SK-N-SH (cell line): ENCODE results near the gene ITGA5. TPM values are rescaled to one million over a fixed set of nuclear protein-coding genes. Genes with fewer than 3 reads are reported as not detected.

Source experiments
- CTCF ChIA-PET: fragments of 300-600, 350-600 bp; formaldehyde crosslinking; extraction: SDS; loops from one replicate; lab custom pipeline; 2021; lab: Yijun Ruan, JAX
- POLR2A ChIA-PET: fragments of 350-600 bp; sonication (Branson Sonifier 250); formaldehyde crosslinking; extraction: SDS; loops from one replicate; lab custom pipeline; 2020; ENCODE audit warnings: antibody characterized with exemption, inconsistent platforms; lab: Yijun Ruan, JAX
- DNase-seq: peaks from one replicate; pipeline ENCODE4 v3.0.0; 2012
- H2AFZ ChIP-seq: fragments of 200-600 bp; sonication (generic); 2 replicates; pipeline ENCODE4 v1.8.1; 2016; ENCODE audit warnings: antibody characterized with exemption, mild to moderate bottlenecking, low read depth
- H3F3A ChIP-seq: fragments of 200-600 bp; sonication (generic); replicated peaks from 2 replicates; pipeline ENCODE3; 2016; ENCODE audit warnings: antibody characterized with exemption, mild to moderate bottlenecking; ENCODE audit not compliant: insufficient read depth
- H3K27ac ChIP-seq, 2 experiments: fragments of 200-500 bp in 1 of 2; fragments of 200-600 bp in 1 of 2; sonication (Bioruptor generic) in 1 of 2; sonication (generic), shearing (Covaris generic) in 1 of 2; 2 replicates each; pipeline versions ENCODE4 v1.5.1 to v1.6.1; 2014 to 2016; ENCODE audit warnings: low read depth in 2 of 2, inconsistent platforms in 1 of 2, low read length in 1 of 2, mild to moderate bottlenecking in 1 of 2, mixed read lengths in 1 of 2
- H3K27me3 ChIP-seq: fragments of 200-600 bp; sonication (generic), shearing (Covaris generic); 2 replicates; pipeline ENCODE4 v1.6.1; 2016; ENCODE audit warnings: mixed run types; ENCODE audit not compliant: insufficient read depth
- H3K36me3 ChIP-seq, 2 experiments: fragments of 200-500 bp in 1 of 2; fragments of 200-600 bp in 1 of 2; sonication (Bioruptor generic) in 1 of 2; sonication (generic) in 1 of 2; replicated peaks in 1 of 2; 2 replicates each; pipeline versions ENCODE3 to v1.5.1; 2014 to 2016; ENCODE audit warnings: low read length in 1 of 2, mild to moderate bottlenecking in 1 of 2; ENCODE audit not compliant: insufficient read depth in 2 of 2, control insufficient read depth in 1 of 2
- H3K4me1 ChIP-seq, 2 experiments: fragments of 200-500 bp in 1 of 2; fragments of 200-600 bp in 1 of 2; sonication (Bioruptor generic) in 1 of 2; sonication (generic), shearing (Covaris generic) in 1 of 2; 2 replicates each; pipeline versions ENCODE4 v1.5.1 to v1.6.1; 2014 to 2016; ENCODE audit warnings: low read depth in 1 of 2, low read length in 1 of 2, mixed run types in 1 of 2; ENCODE audit not compliant: insufficient read depth in 2 of 2, control insufficient read depth in 1 of 2
- H3K4me2 ChIP-seq: fragments of 200-600 bp; sonication (generic), shearing (Covaris generic); 2 replicates; pipeline ENCODE4 v1.6.1; 2017; ENCODE audit warnings: mixed run types
- H3K4me3 ChIP-seq, 2 experiments: fragments of 200-500 bp in 1 of 2; fragments of 200-600 bp in 1 of 2; sonication (Bioruptor generic) in 1 of 2; sonication (generic), shearing (Covaris generic) in 1 of 2; 2 replicates each; pipeline versions ENCODE4 v1.5.1 to v1.8.1; 2014 to 2016; ENCODE audit warnings: low read depth in 2 of 2, inconsistent platforms in 1 of 2, low read length in 1 of 2, mild to moderate bottlenecking in 1 of 2, mixed read lengths in 1 of 2, moderate library complexity in 1 of 2
- H3K79me2 ChIP-seq: fragments of 200-600 bp; sonication (generic); 2 replicates; pipeline ENCODE4 v1.8.1; 2017; ENCODE audit warnings: mild to moderate bottlenecking; ENCODE audit not compliant: insufficient read depth
- H3K9ac ChIP-seq: fragments of 200-600 bp; sonication (generic); 2 replicates; pipeline ENCODE4 v1.6.1; 2017; ENCODE audit warnings: mixed run types
- H3K9me2 ChIP-seq: fragments of 200-600 bp; sonication (generic); 2 replicates; pipeline ENCODE4 v1.6.1; 2017; ENCODE audit warnings: mixed run types
- H3K9me3 ChIP-seq: fragments of 200-600 bp; sonication (generic); 2 replicates; pipeline ENCODE4 v1.6.1; 2017; ENCODE audit warnings: mixed run types, mild to moderate bottlenecking, moderate library complexity
- H4K20me1 ChIP-seq: fragments of 200-600 bp; sonication (generic); 2 replicates; pipeline ENCODE4 v1.6.1; 2017; ENCODE audit warnings: mild to moderate bottlenecking, mixed run types; ENCODE audit not compliant: insufficient read depth
- CHD2 ChIP-seq: fragments of 150-350 bp; IDR thresholded peaks from 2 replicates; pipeline ENCODE4 v1.6.1; 2018; ENCODE audit warnings: low read length; ENCODE audit not compliant: partially characterized antibody
- FOSL2 ChIP-seq: IDR thresholded peaks from 2 replicates; pipeline ENCODE4 v1.4.0; 2012; ENCODE audit warnings: low read depth, mild to moderate bottlenecking, moderate library complexity, borderline replicate concordance
- FOXJ3 ChIP-seq: sonication (generic); formaldehyde crosslinking; IDR thresholded peaks from 2 replicates; pipeline ENCODE4 v1.5.1; 2020; ENCODE audit warnings: mild to moderate bottlenecking, missing genetic modification reagents
- FOXM1 ChIP-seq: IDR thresholded peaks from 2 replicates; pipeline ENCODE4 v1.4.0; 2012; ENCODE audit warnings: low read depth, mild to moderate bottlenecking
- GATA2 ChIP-seq: sonication (generic); formaldehyde crosslinking; IDR thresholded peaks from 2 replicates; pipeline ENCODE4 v1.5.0; 2020; ENCODE audit warnings: mild to moderate bottlenecking, missing genetic modification reagents
- IRF3 ChIP-seq: fragments of 150-350 bp; IDR thresholded peaks from 2 replicates; pipeline ENCODE4 v1.6.1; 2016; ENCODE audit warnings: mild to moderate bottlenecking, low read depth, low read length
- MXI1 ChIP-seq: IDR thresholded peaks from 2 replicates; pipeline ENCODE4 v1.6.1; 2012; ENCODE audit warnings: mild to moderate bottlenecking, low read depth, low read length, improper control_type of control experiment
- NFIC ChIP-seq: IDR thresholded peaks from 2 replicates; pipeline ENCODE4 v1.4.0; 2012; ENCODE audit warnings: borderline replicate concordance
- NRF1 ChIP-seq: IDR thresholded peaks from 2 replicates; pipeline ENCODE4 v1.6.1; 2012; ENCODE audit warnings: low read depth, mild to moderate bottlenecking, low read length
- POLR2AphosphoS5 ChIP-seq: IDR thresholded peaks from 2 replicates; pipeline ENCODE4 v1.6.1; 2012; ENCODE audit warnings: low read depth, low read length
- RCOR1 ChIP-seq: fragments of 150-350 bp; IDR thresholded peaks from 2 replicates; pipeline ENCODE4 v1.6.1; 2017; ENCODE audit warnings: antibody characterized with exemption, low read length
- REST ChIP-seq: IDR thresholded peaks from 2 replicates; pipeline ENCODE4 v1.6.1; 2012; ENCODE audit warnings: mild to moderate bottlenecking, low read depth, low read length, moderate library complexity
- SMC3 ChIP-seq: IDR thresholded peaks from 2 replicates; pipeline ENCODE4 v1.6.1; 2012; ENCODE audit warnings: low read depth, low read length, improper control_type of control experiment
- TAF1 ChIP-seq: IDR thresholded peaks from 2 replicates; pipeline ENCODE4 v1.6.1; 2012; ENCODE audit warnings: low read depth, mild to moderate bottlenecking, low read length, moderate library complexity, borderline replicate concordance
- TCF12 ChIP-seq: IDR thresholded peaks from 2 replicates; pipeline ENCODE4 v1.4.0; 2012
- TEAD4 ChIP-seq: IDR thresholded peaks from 2 replicates; pipeline ENCODE4 v1.4.0; 2012; ENCODE audit warnings: mild to moderate bottlenecking, borderline replicate concordance; ENCODE audit not compliant: insufficient read depth
- WGBS: methylation state at CpG from one replicate; pipeline ENCODE4 v1.1.6; 2017; ENCODE audit warnings: low lambda C conversion rate; 5-methylcytosine and 5-hydroxymethylcytosine counted together
- polyA plus RNA-seq, 3 experiments: library from polyadenylated mRNA; depleted of rRNA; stranded (reverse); fragments of >200 nt; gene quantifications; 2 replicates each; pipeline ENCODE4 v1.2.3, GENCODE V29; 2012
- TF ChIP-seq, protein P1 (sequence below): fragments of 150-350 bp; IDR thresholded peaks from 2 replicates; pipeline ENCODE4 v1.6.1; 2017; ENCODE audit warnings: antibody characterized with exemption, low read length, low read depth, borderline replicate concordance
- TF ChIP-seq, protein P2 (sequence below): IDR thresholded peaks from 2 replicates; pipeline ENCODE4 v1.4.0; 2012; ENCODE audit warnings: low read depth
- TF ChIP-seq, protein P3 (sequence below): fragments of 200-600 bp; sonication (generic); IDR thresholded peaks from 2 replicates; pipeline ENCODE4 v1.6.1; 2017; ENCODE audit warnings: antibody characterized with exemption, mild to moderate bottlenecking, moderate library complexity
- TF ChIP-seq, protein P4 (sequence below): IDR thresholded peaks from 2 replicates; pipeline ENCODE4 v1.4.0; 2012; ENCODE audit warnings: low read depth, borderline replicate concordance

Gene ITGA5
- polyA plus RNA-seq, 1 of the 3 experiments (the other 2 are of a cell fraction): 52.5 TPM

- peak; percentile 48; the same call in 1 of the 2 replicates for TF ChIP-seq REST
- TF ChIP-seq TCF12: peak; percentile 90
- peak; percentile 14; the same call in 1 of the 2 replicates for TF ChIP-seq TAF1
- TF ChIP-seq, protein P1, sequence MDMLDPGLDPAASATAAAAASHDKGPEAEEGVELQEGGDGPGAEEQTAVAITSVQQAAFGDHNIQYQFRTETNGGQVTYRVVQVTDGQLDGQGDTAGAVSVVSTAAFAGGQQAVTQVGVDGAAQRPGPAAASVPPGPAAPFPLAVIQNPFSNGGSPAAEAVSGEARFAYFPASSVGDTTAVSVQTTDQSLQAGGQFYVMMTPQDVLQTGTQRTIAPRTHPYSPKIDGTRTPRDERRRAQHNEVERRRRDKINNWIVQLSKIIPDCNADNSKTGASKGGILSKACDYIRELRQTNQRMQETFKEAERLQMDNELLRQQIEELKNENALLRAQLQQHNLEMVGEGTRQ: peak; percentile 47
- no peak for TF ChIP-seq IRF3
- peak; percentile 86 for TF ChIP-seq FOSL2
- TF ChIP-seq NRF1: no peak
- TF ChIP-seq, protein P2, sequence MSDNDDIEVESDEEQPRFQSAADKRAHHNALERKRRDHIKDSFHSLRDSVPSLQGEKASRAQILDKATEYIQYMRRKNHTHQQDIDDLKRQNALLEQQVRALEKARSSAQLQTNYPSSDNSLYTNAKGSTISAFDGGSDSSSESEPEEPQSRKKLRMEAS: peak; percentile 87
These were observed 7.5 kb downstream of the ITGA5 start (continued) for GRCh38 chr12:54411391-54412241.

GRCh38 chr12:54409267-54409666 lies 9.8 kb downstream of the ITGA5 start:
- no peak overlapping the region for H3K27ac ChIP-seq
- H3K36me3 ChIP-seq: peaks cover 22 to 25% of the 10 kb centered on the region in 2 experiments
- ChIA-PET POLR2A (no interaction called here), CTCF (interaction anchor here (0.9 to 2.6 kb wide), 4 partner anchors 10 to 31 kb away, joined by 3 to 26 read pairs (median 5); no protein-coding TSS in a partner anchor)
- H3K4me1 ChIP-seq: peaks cover 0 to 31% of the 10 kb centered on the region in 2 experiments; a peak in 2 of 4 replicates
- H3K4me3 ChIP-seq: no peak overlapping the region
- H3K4me2 ChIP-seq: no peak overlapping the region
- no peak overlapping the region for H2AFZ ChIP-seq
- H3F3A ChIP-seq: peaks cover 26% of the 10 kb centered on the region
- no peaks in the 10 kb centered on the region for H3K27me3 ChIP-seq
- no peaks in the 10 kb centered on the region for H3K9me2 ChIP-seq
- H3K79me2 ChIP-seq: peaks cover 41% of the 10 kb centered on the region
- no peaks in the 10 kb centered on the region for H3K9me3 ChIP-seq
- DNase-seq: no peak
- H3K9ac ChIP-seq: no peak overlapping the region
- 94% methylated on average over 3 of the region's 8 CpGs for WGBS
- H4K20me1 ChIP-seq: no peaks in the 10 kb centered on the region
- TF ChIP-seq SMC3 (no peak), FOXM1 (no peak), MXI1 (no peak), CHD2 (no peak), TEAD4 (no peak), POLR2AphosphoS5 (no peak), GATA2 (CRISPR knock-in tag) (no peak), NFIC (no peak), FOXJ3 (CRISPR knock-in tag) (no peak), RCOR1 (no peak)
- TF ChIP-seq, protein P3, sequence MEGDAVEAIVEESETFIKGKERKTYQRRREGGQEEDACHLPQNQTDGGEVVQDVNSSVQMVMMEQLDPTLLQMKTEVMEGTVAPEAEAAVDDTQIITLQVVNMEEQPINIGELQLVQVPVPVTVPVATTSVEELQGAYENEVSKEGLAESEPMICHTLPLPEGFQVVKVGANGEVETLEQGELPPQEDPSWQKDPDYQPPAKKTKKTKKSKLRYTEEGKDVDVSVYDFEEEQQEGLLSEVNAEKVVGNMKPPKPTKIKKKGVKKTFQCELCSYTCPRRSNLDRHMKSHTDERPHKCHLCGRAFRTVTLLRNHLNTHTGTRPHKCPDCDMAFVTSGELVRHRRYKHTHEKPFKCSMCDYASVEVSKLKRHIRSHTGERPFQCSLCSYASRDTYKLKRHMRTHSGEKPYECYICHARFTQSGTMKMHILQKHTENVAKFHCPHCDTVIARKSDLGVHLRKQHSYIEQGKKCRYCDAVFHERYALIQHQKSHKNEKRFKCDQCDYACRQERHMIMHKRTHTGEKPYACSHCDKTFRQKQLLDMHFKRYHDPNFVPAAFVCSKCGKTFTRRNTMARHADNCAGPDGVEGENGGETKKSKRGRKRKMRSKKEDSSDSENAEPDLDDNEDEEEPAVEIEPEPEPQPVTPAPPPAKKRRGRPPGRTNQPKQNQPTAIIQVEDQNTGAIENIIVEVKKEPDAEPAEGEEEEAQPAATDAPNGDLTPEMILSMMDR: no peak
- TF ChIP-seq, protein P4, sequence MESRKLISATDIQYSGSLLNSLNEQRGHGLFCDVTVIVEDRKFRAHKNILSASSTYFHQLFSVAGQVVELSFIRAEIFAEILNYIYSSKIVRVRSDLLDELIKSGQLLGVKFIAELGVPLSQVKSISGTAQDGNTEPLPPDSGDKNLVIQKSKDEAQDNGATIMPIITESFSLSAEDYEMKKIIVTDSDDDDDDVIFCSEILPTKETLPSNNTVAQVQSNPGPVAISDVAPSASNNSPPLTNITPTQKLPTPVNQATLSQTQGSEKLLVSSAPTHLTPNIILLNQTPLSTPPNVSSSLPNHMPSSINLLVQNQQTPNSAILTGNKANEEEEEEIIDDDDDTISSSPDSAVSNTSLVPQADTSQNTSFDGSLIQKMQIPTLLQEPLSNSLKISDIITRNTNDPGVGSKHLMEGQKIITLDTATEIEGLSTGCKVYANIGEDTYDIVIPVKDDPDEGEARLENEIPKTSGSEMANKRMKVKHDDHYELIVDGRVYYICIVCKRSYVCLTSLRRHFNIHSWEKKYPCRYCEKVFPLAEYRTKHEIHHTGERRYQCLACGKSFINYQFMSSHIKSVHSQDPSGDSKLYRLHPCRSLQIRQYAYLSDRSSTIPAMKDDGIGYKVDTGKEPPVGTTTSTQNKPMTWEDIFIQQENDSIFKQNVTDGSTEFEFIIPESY: no peak
- TF ChIP-seq, protein P2: no peak
